Muscle of back (tissue), 11 donors: ENCODE results near the gene NR2F2. TPM values are rescaled to one million over a fixed set of nuclear protein-coding genes. Genes with fewer than 3 reads are reported as not detected.

Experiments
- DNase-seq, 3 donors: peaks; one replicate each; pipeline versions ENCODE4 v3.0.0 to v3.0.0-alpha.2; 2013
- polyA plus RNA-seq, 10 donors: library from polyadenylated mRNA; unstranded; fragments of 120-200 nt; gene quantifications; one replicate each; pipeline ENCODE4 v1.2.1, GENCODE V29; 2013; ENCODE audit not compliant: insufficient read length in 10 of 10

Gene NR2F2
- polyA plus RNA-seq, 10 donors = 38.6 to 57.1 (median 51.9) TPM

DNA sequence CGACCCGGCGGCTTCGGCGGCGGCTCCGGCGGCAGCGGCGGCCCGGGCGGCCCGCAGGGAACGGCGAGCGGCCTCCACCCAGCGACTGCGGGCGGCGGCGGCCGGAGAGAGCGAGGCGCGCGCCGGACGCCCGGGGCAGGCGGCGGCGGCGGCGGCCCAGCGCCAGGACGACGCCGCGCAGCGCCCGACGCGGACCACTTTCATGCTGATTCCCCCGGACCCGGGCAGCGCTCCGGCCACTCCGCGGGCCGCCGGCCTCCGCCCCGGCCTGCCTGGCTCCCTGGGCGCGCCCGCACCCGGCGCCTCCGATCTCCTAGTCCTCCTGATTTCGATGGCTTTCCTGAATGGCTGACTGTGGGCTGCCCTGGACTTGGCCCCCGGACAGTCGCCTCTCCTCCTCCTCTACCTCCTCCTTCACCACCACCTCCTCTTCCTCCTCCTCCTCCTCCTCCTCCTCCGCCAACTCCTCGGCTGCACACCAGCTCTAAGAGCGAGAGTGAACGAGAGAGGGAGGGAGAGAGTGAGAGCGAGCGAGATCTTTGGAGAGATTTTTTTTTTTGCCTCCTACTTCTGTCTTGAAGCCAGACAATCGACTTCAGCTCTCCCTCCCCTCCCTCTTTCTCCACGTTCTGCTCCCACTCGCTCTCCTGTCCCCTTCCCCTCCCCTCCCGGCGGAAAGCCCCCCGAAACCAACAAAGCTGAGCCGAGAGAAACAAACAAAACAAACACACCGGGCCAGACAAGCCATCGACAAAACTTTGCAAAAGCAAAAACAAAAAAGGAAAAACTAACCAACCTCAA lies 844 bp downstream of the NR2F2 start:
- peak in 1 of 3 donors; percentile 80 for DNase-seq

DNA sequence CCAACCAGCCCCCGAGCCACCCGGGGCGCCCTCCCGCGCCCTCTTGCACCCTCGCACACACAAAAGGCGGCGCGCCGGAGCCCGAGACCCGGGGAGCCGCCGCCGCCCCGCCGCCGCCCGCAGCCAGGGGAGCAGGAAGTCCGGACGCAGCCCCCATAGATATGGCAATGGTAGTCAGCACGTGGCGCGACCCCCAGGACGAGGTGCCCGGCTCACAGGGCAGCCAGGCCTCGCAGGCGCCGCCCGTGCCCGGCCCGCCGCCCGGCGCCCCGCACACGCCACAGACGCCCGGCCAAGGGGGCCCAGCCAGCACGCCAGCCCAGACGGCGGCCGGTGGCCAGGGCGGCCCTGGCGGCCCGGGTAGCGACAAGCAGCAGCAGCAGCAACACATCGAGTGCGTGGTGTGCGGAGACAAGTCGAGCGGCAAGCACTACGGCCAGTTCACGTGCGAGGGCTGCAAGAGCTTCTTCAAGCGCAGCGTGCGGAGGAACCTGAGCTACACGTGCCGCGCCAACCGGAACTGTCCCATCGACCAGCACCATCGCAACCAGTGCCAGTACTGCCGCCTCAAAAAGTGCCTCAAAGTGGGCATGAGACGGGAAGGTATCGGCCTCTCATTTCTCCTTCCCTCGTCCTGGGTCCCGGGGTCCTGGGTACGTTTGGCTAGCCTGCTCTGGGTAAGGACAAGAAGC lies 1.6 kb downstream of the NR2F2 start:
- DNase-seq = peak in 1 of 3 donors; percentile 83

DNA sequence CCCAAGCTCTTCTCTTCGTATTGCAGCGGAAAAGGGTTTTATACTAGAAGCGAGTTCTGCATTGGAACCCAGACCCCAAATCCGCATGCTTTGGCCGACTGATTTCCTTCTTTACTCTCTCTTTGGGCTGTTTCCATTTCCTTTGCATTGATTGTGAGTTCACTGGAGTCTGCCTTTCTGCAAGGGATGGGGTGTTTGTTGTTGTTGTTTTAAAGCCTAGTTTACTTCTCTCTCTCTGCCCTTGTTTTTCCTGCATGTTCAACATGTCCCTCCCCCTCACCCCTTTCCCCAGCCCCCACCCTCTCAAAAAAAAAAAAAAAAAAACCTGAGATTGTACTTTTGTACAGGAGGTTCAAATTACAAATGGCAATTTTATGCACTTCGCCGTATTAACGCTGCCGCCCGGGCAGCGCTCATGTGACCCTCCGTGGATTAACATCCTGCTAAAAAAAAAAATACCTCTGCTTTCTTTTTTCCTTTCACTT lies 2.2 kb downstream of the NR2F2 start:
- no peak for DNase-seq

DNA sequence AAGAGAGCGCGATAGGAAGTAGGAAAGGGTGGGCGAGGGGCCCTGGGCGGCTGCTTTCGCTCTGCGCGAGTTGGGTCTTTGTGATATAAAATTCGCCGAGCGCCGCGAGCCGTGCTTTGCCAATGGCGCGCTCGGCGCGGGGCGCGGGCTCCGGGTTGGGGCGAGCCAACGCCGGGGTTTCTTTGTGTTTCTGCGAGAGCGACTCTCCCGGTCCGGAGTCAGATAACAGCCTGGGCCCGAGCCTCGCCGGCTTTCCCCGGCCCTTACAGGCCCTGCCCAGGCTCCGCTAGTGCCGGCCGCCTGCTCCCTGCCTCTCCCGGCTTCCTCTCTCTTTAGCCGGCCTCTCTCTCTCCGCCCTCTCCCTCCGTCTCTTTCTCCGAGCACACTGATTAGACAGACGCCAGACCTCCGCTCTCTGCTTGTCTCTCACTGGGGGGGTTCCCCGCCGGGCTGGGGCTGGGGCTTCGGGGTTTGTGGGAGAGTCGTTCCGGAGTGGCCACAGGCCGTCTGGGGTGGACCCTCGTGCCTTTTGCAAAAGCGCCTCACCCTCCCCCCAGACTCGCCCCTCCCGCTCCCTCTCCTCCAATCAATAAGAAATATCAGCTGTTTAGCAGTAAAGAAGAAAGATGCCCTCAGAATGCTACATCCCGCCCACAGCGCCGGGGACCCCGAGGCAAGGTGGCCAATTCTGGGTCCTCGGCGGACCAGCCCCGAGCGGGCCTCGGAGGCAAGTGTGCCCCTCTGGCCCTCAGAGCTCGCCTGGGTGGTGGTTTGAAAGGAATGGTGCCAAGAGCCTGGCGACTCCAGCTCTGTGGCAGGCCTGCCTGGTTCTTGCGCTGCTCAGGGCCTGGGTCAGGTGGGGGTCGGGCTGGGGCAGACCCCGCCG lies 2.9 kb downstream of the NR2F2 start:
- peak in 1 of 3 donors; percentile 84 for DNase-seq

DNA sequence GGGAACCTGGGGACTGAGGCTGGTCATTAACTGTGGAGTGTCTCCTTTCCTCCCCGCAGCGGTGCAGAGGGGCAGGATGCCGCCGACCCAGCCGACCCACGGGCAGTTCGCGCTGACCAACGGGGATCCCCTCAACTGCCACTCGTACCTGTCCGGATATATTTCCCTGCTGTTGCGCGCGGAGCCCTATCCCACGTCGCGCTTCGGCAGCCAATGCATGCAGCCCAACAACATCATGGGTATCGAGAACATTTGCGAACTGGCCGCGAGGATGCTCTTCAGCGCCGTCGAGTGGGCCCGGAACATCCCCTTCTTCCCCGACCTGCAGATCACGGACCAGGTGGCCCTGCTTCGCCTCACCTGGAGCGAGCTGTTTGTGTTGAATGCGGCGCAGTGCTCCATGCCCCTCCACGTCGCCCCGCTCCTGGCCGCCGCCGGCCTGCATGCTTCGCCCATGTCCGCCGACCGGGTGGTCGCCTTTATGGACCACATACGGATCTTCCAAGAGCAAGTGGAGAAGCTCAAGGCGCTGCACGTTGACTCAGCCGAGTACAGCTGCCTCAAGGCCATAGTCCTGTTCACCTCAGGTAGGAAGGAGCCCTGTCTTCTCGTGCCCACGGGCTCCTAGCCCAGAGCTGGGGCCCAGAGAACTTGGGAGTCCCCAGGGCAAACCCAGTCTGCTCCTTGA lies 3.7 kb downstream of the NR2F2 start:
- DNase-seq = no peak

DNA sequence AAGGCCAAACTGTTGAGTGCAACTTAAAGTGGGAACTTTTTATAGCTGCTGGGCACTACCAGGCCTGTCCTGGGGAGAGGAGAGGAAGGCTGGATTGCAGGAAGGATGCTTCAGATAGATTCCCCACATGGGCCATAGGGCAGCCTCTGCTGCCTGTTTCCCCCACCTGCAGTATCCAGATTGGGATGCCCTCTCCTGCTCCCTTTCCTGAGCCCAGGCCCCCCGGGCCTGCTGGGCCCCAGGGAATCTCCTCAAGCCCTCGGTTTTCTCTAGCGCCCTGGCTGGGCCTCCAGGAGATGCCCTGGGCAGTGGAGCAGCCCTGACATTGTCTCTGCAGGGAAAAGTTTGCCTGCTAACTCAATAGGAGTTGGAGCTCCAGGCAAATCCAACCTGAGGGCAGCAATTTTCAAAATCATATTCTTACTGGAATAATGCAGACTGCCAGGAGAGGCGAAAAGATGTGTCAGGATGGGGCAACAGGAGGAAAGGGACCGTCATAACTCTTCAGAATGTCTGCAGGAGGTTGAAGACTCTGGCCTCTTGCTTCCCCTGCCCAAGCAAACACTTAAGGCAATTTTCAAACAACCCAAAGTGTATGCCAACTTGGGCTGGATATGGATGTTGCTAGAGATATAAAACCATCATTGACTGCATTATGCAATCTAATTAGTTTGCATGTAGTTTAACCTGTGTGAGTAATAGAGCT lies 4.4 kb downstream of the NR2F2 start:
- DNase-seq = peak in 1 of 3 donors; percentile 56

DNA sequence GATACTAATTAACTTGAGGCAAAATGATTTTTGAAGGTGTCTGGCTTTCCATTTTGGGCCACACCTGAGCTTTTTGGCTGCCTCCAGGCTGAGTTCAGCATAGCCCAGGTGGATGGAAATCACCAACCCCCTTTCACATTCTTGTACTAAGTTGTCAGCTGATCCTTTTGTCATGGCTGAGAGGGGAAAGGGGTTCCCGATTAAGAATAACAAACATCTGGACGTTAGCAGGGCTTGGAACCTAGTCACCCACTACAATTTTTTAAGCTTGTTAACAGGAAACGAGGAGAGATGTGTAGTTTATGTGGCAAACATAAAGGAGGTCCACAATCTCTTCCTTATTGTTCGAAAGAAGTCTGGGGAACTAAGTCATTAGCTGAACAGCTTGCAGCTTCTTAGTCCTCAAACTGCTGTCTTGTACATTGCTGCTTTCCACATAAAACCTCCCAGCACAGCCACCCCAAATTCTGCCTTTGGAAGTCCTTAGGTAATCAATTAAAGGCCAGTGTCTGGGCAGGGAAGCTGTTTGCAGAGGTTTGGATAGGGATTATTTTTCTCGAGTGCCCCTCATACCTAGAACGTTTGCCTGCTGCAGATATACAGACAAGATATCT lies 5.0 kb downstream of the NR2F2 start:
- DNase-seq = peak in 1 of 3 donors; percentile 60

DNA sequence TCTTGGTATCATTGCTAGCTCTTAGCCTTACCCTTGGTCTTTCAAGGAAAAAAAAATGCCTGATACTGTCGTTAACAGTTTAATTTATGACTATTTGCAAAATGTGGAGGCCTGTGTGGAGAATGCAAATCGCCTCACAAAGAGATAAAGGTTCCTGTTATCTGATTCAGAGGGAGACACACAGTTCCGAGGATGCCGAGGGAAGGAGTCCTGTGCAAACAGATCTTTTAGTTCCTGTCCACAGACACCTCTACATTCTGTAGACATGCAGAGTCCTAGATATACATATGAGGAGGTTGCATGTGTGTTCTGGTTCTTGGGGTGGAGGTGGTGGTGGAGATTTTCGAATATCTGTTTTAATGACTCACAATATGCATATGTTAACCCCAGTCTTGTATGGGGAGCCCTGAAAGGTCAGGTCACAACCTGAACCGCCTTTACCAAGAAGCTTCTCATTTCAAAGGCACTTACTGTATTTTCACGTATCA lies 5.7 kb downstream of the NR2F2 start:
- DNase-seq = peak in 1 of 3 donors; percentile 61

DNA sequence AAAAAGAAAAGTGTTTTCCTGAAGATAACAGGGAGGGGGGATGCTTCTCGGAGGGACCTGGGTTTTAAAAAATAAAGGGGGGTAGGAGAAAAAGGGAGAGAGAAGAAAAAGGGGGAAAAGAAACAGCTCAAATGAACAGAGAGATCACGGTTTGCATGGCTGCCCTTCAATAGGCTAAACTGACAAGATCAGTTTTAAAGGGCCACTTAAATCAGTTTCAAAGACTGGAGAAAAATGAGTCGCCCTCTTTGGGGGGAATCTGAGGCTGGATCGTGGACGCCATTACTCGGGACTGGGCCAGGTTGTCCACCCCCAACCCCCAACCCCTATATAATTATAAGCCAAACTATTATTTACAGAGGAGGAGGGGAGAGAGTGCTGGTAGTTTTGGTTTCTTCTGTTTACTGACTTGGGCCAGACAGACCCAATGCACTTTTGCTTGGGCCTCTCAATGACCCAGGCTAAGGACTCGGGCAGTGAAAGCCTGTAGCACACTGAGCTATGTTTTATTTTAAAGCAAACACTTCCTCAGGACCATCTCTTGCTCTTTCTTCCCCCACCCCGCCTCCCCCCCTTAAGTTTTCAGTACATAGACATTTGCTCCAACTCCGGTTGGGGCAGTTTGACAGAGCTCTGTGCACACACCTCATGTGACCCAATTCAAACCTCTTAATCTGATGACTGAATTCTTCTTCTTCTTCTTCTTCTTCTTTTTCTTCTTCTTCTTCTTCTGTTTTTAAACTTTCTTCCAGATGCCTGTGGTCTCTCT lies 6.3 kb downstream of the NR2F2 start:
- DNase-seq = peak in 1 of 3 donors; percentile 80

DNA sequence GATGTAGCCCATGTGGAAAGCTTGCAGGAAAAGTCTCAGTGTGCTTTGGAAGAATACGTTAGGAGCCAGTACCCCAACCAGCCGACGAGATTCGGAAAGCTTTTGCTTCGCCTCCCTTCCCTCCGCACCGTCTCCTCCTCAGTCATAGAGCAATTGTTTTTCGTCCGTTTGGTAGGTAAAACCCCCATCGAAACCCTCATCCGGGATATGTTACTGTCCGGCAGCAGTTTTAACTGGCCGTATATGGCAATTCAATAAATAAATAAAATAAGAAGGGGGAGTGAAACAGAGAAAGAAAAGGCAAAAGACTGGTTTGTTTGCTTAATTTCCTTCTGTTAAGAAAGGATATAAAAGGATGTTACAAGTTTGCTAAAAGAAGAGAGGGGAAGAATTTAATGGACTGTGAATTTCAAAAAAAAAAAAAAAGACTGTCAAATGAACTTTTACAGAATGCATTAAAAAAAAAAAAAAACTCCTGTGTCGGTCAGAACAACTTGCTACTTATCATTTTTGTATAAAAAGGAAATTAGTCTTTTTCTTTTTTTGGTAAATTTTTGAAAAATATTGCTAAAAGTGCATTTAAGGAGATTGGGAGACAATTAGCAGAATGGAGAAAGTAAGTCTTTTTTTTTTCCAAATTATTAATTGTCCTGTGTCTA lies 7.0 kb downstream of the NR2F2 start:
- DNase-seq = peak in 1 of 3 donors; percentile 73

DNA sequence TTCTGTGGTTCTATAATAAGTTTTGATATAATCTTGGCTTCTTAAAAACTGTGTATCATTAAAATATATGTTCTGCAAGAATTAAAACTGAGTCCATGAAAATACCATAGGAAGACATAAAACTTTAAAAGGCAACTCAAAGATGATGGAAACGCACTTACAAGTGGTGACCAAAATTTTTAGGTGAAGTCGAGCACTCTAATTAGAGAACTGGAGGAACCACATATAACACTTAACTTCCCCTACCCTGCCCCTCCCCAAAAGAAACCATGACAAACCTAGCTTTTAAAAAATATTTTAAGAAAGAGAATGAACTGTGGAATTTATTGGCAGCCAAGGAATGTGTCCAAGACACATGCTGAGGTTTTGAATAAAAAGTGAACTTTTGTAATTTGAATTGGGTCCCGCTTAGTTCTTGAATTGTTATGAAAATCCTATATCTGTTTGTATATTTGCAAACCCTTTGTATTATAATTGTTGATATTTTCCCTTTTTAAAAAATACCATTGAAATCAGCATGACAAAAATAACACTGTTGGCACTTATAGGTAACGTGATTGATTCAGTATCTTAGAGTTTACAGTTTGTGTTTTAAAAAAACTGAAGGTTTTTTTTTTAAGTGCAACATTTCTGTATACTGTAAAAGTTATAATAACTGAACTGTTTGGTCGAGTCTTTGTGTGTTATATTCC lies 7.7 kb downstream of the NR2F2 start:
- DNase-seq = peak in 1 of 3 donors; percentile 54

DNA sequence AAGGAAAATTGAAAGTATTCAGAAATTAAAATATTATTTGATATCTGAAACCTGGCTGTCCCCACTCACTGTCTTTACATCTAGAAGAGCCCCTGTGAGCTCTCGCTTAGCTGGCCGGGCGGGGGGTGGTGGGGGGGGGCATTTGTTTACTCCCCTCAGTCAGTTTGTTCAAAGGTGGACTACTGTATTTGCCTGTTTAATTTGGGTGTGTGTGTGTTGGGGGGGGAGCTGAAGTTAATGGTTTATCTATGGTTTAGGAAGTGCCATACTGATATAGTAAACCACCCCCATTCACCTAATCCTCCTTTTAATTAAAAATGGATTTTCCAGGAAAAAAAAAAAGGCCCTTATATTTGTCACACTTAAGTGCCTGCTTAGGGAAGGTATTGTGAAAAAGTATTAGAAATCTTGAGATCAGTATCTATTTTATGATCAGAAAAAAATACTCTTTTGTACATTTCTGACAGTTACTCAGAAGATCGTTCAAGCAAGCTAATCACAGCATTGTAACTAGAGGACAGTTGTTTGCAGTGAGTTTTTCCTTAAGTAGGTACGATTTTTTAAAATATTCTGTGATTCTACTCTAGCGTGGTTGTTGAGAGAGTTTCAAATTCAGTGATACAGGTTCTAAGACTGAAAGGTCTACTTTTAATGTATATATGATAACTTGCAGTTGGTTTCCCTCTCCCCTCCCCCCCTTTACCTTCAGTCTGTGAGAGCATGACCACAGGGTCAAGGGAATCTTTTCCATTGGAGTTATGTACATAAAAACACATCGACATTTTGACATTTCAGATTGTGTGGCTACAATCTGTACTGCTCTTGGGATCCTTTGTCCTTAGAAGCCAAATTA lies 8.5 kb downstream of the NR2F2 start:
- DNase-seq = peak in 1 of 3 donors; percentile 74

DNA sequence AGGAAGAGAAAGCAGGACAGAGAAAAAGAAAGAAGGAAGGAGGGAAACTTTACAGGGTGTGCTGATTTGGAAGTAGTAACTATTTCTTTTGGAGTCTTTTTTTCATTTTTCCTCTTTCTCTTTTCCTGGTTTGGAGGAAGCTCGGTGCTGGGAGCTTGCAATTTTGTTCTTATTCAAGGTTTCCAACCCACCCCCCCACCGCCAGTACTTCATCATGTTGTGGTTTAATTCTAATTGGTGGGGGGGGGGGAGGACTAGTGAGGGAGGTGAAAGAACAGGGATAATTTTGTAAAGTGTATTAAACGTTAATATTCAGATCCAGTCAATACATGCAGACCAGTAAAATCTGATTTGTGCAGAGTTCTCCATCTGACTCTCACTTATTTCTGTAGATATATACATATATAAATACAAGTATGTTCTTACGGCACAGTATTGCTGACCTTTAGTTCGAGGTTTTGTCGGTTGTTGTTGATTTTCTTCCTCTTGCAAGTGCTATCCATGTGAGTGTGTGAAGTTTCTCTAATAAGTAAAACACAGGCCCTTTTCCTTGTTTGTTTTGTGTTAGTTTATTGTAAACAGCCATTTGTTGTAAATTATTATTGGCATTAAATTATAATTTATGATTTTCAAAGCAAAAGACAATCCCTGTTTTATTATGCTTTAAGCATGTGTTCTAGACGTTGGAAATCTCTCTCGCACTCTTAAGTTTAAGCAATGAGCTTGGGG lies 9.3 kb downstream of the NR2F2 start:
- DNase-seq = no peak

DNA sequence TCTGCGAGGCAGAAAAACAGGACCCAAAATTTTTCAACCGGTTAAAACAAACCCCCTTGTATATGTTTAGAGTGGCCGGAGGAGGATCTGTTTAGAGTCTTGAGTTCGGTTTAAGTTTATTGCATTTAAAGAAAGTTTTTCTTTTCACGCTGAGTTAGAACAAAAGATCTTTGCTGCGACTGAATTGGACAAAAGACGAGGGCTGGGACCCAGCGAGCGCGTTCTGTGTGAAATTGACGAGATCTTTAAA lies 9.8 kb downstream of the NR2F2 start:
- DNase-seq = no peak

DNA sequence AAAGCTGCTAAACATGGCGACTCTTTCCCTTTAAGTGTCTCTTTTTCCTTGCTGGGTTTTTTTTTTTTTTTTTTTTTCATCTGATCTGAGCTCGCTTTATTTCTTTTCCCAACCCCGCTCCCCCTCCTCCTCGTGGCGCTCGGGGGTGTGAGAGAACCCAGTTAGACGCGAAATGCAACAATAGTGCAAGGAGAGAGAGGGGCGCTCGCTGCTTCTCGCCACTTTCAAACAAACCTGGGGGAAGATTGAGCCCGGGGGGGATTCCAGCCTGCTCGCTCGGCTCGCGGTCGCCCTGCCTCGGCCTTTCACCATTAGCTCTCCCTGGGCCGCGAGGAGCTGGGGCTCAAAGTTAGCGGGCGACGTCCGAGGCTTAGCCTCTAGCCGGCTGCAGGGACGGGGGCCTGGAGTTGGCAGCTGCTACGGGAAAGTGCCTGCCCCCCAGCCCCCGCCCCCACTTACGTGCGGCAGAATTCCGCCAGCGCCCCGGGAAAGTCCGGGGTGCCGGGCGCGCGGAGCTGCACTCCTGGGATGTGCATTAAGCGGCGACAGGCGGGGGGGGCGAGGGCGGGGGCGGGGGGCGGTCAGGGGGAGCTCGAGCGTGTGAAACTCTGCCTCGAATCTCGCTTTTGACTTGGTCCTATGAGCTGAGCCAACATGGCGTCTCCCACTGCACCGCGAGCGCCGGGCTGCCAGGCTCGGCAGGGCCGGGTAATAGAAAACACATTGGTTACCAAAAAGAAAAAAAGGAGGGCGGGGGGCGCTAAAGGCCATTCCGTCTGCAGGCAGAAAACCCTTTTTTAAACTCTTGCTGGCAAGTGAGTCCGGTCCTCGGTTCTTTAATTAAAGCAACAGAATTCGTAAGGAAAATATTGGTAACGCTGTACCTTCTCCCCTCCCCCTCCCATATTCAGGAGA lies 10.4 kb downstream of the NR2F2 start:
- DNase-seq = peak in 2 of 3 donors; percentile 83 to 94
